ENCODE results near the gene COG6.
A peak's percentile ranks its signal among the peaks of the same experiment; 100 is the strongest.

The COG6 gene

DNA sequence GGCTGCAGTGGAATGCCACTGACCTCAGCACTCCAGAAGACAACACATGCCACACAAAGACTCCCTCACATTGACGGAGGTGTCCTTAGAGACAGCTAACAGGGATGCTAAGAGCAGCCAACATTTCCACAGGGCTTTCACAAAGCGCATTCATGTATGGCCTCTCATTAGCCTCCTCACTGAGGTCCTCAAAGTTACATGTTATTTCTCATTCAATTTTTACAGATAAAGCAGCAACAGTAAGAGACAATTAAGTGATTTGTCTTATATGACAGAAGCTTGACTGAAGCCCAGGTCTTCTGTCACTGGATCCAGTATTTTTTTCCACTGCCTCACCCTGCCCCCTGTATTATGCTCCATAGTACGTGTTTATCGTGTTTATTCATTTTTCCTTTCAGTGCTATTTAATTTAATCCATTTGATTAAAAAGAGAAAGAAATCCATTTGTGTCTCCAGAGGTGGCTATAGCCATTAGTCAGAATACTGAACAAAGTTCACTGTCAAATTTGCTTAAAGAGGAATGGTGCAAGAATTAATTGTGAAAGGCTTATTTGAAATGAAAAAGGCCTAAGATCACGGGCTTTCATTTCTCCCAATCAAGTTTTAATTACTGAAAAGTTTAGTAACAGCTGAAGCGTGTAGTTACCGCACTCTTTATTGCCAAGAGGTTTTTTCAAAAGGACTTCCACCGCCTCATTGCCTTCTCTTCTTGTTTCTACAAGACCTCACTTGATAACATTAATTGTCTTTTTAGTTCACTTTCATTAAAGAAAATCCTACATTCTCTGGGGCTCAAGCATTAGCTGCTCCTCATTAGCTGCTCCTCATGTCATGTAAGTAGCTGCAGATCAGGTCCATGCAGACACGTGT lies 115.0 kb downstream of the COG6 start:
- no peak for DNase-seq

DNA sequence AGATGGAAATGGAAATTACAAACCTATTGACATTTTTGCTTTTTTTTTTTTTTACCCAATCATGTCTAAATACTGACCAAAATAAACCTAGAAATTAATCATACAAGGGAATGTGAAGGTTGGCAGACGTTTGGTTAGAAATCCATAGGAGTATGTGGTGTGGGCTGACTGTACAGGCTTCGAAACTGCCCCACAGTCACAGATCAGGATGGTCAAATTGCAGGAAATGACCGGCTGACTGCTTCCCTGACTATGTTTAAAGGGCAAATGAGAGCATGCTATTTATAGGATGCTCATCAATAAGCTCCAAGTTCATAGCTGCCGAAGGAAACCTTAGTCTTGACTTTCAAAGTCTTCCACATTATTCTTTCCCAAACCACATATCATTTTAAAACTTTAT lies 118.4 kb downstream of the COG6 start:
- no peak for DNase-seq

DNA sequence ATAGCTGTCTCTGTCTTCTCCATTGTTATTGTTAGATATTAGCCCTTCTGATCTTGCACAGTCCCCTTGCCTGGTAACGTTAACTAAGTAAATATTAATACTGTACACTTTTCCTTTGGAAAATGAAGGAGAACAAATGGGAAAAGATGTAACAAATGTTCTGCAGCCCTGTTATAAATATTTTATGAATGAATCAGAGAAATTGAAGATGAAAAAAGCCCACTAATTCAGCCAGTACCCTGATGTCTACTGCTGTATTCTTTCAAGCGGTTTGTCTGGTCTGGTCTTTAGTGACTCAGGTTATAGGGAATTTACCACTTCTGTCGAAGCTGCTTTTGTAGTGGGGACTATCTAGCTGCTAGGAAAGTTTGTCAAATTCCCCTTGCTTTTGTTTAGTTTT lies 121.0 kb downstream of the COG6 start:
- no peak for DNase-seq

DNA sequence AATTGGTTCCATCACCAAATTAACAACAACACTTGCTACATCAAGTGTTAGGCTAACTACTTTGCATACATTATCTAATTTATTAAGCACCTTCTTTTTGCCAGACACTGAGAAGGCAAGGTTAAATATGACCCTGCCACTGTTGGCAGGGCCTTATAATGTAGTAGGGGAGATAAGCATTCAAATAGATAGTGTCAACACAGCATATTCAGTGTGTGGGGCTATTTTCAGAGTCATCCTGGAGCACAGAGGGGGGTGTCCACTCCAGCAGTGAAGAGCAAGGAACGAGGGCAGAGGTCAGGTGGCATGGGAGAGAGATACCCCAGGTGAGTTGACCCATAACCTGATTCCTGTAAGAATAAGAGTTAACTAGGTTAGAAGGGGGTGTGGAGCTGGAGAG lies 121.6 kb downstream of the COG6 start:
- DNase-seq, result no peak

DNA sequence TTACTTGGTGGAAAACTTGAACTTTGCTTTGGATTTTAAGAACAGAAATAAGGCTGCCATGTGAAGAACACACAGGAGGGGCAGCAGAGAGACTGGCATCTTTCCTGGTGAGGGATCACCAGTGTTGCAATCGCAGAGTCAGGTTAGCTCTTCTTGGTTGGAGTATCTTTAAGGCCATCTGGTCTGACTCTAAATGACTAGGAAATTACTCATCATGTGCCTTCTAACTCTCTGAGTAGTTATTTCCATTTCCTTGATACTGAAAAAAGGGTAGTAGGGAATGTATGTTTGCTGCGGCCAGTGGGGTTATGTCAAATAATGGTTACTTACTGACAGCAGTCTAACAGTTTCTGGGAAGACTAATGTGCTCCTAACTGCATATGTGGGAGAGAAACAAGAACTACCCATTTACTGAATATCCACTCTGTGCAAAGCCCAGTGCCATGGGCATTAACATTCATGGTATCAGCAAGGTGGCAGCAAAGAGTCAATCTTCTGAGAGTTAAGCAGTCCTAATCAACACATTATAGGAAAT lies 122.1 kb downstream of the COG6 start:
- peak; percentile 10 for DNase-seq

DNA sequence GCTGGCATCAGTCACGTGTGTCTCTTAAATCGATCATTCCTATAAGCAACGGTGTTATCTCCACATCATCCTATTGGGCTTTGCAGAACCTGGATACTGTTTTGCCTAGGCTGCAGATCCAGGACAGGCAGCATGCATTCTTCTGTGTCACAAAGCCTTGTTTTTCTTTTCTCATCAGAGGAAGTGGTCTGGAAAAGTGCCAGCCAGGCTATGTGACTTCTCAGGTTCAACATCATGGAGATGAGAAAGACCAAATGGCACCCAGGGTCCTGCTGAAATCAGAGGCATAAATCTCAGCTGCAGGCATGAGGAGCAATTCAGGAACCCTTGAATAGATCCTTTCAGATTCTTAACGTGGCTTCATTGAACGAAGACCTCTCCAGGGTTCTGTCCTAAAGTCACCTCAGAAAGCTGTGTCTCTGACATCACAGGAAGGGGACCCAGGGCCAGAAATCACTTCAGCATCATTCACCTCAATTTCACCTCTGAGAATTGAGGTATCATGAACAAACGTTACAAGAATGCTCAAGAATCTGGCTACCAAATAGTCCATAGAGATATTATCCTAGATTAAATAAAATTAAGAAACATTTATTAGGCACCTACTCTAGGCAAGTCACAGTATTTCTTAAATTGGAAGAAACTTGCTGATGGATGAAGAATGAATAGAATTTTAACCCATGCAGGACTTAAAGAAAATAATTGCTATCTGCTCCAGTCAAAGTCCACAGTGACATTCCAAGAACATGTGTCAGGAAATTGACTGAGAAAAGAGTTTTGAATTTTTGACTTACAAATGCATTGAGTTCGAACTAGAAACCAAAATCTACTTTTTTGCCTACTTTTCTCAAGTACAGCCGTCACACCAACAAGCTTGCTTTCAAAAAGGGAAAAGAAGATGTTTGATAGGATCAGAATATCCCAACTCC lies 124.1 kb downstream of the COG6 start:
- DNase-seq, result peak; percentile 56

DNA sequence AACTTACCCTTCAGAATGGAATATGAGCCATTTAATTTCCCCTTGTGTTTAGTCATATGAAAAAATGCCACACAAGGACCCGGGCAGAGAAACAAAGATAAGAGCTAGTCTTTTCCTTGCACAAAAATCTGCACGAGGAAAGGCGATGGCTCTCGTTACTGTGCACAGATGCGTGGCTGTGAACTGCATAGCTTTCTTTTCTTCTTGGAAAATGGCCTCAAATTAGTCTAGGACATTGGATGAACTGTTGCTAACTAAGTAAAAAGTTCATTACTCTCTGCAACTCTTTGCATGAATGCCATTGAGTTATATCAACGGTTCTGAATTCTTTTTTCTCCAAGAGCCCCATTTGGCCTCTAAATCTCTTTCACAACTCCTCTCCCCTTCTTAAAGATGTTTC lies 125.2 kb downstream of the COG6 start:
- DNase-seq, result no peak

DNA sequence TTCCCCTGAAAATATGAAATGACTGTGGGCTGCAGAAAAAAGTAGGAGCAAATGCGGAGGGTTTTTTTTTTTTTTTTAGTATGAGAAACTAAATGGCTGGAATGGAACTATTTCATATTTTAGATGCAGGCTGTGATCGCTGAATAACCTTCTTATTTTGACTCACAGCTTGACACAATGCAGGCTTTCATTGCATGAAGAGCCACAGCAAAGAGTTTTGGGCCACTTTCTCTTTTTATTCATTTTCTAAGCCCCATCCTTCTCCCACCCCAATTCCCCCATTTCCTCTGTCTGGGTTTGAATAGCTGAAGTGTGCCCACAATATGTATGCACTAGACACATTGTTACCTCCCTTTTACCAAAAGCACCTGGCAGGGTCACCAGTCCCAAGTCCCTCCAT lies 125.9 kb downstream of the COG6 start:
- no peak for DNase-seq

DNA sequence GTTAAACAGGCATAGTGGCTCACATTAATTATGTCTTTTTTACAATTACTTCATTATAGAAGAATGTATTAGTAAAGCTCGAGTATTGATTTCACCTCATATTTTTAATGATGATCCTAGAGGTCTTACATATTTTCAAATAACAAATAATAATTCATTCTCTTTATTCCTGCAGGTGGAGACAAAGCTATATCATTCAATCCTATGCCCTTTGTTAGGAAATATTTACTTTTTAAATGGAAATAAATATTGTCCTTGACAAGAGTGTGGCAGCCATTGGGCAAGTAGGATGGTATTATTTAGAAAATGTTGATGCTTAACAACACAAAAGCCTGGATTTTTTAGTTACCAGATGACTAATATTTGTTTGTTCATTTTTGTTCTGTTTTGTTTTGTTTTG lies 127.6 kb downstream of the COG6 start:
- DNase-seq, result no peak

DNA sequence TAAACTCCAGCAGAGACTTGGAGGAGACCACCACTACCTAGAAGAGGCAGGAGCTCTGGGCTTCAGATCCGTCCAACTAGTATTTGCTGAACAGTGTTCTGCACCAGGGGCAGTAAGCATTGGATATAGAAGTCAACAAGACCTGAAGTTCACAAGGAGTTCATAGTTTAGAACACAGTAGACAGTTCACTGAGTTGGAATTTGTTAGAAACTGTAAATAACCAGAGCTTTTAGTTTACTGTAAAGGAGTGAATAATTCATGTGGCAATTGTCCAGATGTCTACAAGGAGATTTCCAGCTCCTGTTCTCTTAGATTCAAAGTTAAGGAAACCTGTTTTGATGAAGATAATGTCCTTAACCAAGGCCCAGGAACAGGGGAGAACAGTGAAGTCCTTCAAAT lies 128.9 kb downstream of the COG6 start:
- DNase-seq, result no peak

DNA sequence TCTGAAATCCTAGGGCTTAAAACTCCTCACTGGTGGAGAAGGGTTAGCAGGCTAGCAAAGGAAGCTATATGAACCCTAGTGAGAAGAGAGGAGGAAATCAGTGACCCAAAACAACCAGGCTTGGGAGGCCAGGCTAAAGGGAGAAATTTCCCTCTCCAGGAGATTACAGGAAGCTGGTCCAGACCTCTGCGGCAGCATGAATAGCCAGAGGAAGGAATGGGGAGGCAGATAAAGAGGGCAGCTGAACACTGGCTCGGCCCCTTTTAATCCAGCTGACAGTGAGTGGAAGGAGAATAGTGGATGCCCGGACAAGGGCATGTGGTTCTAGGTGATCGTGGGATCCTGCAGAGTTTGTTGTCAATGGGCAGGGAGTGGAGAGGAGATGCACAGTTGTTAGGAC lies 130.6 kb downstream of the COG6 start:
- DNase-seq, result no peak

DNA sequence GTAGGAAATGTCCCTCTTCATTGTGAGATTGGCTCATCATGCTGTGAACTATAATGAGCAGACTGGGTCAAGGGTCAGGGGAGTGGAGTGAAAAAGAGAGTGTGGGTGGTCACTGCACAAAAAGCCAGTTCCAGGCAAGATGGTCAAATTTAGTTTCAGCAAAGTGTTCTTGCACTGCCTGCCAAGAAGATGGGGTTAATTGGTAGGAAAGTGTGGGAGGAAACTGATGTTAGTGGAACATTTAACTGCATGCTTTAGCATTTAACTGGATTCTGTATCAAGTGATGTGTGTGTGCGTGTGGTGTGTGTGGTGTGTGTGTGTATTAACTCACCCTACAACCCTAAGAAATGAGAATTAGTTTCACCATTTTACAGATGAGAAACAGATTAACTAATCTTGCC lies 131.6 kb downstream of the COG6 start:
- no peak for DNase-seq

DNA sequence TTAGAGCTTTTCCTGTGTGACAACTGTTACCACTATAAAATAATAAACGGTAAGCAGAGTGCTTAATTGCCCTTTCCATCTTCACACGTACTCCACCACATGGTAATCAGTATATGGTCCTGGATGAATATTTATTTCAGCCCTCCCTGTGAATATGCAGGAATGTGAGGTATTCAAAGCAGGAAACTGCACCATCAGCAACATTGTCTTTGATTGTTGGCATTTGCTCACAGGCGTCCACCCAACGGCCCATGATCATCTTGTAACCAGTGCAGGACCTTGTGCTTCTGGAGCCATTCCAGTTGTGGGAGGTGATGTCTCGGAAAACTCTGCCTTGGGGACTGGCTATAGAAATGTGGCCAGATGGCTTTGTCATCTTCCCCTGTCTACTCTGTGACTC lies 132.6 kb downstream of the COG6 start:
- DNase-seq, result no peak

DNA sequence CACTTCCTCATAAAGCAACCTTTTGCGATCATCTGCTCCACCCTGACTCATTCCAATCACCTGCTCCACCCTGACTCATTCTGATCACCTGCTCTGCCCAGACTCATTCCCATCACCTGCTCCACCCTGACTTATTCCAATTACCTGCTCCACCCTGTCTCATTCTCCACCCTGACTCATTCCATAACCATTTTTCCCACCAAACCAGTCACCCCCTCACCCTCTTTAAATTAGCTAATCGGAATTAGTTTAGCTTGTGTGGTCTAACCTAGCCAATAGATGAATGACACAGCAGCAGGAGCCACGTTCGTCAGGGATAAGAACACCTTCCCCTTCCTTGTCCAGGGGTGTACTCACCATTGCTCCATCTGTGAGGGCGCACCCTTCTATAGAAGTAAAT lies 134.0 kb downstream of the COG6 start:
- DNase-seq, result no peak
